HG02870 (cell line): ENCODE measurements around the gene IPCEF1.

Experiments
- ATAC-seq: cut with Tn5 transposase; IDR thresholded peaks from one replicate; pipeline ENCODE4 v1.9.1; 2021; ENCODE audit warnings: mild to moderate bottlenecking, moderate library complexity; ENCODE audit not compliant: unreplicated experiment

Gene IPCEF1

GRCh38 chr6:154170106-154170505 lies 186.5 kb downstream of the IPCEF1 start:
- ATAC-seq, result no peak

- ATAC-seq, result no peak
These were observed 187.3 kb downstream of the IPCEF1 start for GRCh38 chr6:154169193-154169847.

- ATAC-seq, result no peak
These were observed 189.5 kb downstream of the IPCEF1 start for GRCh38 chr6:154167126-154167525.

GRCh38 chr6:154166140-154166539 lies 190.5 kb downstream of the IPCEF1 start:
- ATAC-seq, result no peak

- ATAC-seq, result no peak
These were observed 191.1 kb downstream of the IPCEF1 start for GRCh38 chr6:154165478-154165877.

- no peak for ATAC-seq
These were observed 192.2 kb downstream of the IPCEF1 start for GRCh38 chr6:154164397-154164796.

- ATAC-seq, result peak; percentile 89
These were observed 194.9 kb downstream of the IPCEF1 start for GRCh38 chr6:154161689-154162088.

GRCh38 chr6:154159126-154159525 lies 197.5 kb downstream of the IPCEF1 start:
- no peak for ATAC-seq

GRCh38 chr6:154157706-154158105 lies 198.9 kb downstream of the IPCEF1 start:
- no peak for ATAC-seq

GRCh38 chr6:154157082-154157481 lies 199.5 kb downstream of the IPCEF1 start:
- ATAC-seq, result no peak

GRCh38 chr6:154156135-154156896 lies 200.3 kb downstream of the IPCEF1 start:
- peak; percentile 71 for ATAC-seq

GRCh38 chr6:154154389-154154967 lies 202.1 kb downstream of the IPCEF1 start:
- no peak for ATAC-seq

GRCh38 chr6:154143753-154144152 lies 212.8 kb downstream of the IPCEF1 start:
- no peak for ATAC-seq

- ATAC-seq, result no peak
These were observed 215.9 kb downstream of the IPCEF1 start for GRCh38 chr6:154140743-154141142.

- ATAC-seq, result no peak
These were observed 216.7 kb downstream of the IPCEF1 start for GRCh38 chr6:154139892-154140291.

- ATAC-seq, result no peak
These were observed 217.8 kb downstream of the IPCEF1 start for GRCh38 chr6:154138793-154139192.

GRCh38 chr6:154134471-154135147 lies 222.0 kb downstream of the IPCEF1 start:
- no peak for ATAC-seq

GRCh38 chr6:154127657-154128056 lies 228.9 kb downstream of the IPCEF1 start:
- no peak for ATAC-seq

GRCh38 chr6:154125421-154125820 lies 231.2 kb downstream of the IPCEF1 start:
- no peak for ATAC-seq

GRCh38 chr6:154123155-154123956 lies 233.2 kb downstream of the IPCEF1 start:
- no peak for ATAC-seq
